ENCODE data around the gene PIP5KL1. TPM values are rescaled to one million over a fixed set of nuclear protein-coding genes. Genes with fewer than 3 reads are reported as not detected.

PIP5KL1 gene
- total RNA-seq, 2 donors from 2014 or later: 0.20 TPM; not detected in 1

- TF ChIP-seq, protein P1, sequence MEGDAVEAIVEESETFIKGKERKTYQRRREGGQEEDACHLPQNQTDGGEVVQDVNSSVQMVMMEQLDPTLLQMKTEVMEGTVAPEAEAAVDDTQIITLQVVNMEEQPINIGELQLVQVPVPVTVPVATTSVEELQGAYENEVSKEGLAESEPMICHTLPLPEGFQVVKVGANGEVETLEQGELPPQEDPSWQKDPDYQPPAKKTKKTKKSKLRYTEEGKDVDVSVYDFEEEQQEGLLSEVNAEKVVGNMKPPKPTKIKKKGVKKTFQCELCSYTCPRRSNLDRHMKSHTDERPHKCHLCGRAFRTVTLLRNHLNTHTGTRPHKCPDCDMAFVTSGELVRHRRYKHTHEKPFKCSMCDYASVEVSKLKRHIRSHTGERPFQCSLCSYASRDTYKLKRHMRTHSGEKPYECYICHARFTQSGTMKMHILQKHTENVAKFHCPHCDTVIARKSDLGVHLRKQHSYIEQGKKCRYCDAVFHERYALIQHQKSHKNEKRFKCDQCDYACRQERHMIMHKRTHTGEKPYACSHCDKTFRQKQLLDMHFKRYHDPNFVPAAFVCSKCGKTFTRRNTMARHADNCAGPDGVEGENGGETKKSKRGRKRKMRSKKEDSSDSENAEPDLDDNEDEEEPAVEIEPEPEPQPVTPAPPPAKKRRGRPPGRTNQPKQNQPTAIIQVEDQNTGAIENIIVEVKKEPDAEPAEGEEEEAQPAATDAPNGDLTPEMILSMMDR (IDR thresholded peaks at IDR 0.05): no peak
- no peaks in the 10 kb centered on the region for H3K27me3 ChIP-seq
- H3K9me3 ChIP-seq: peaks cover 0 to 10% of the 10 kb centered on the region in 2 donors
- peaks cover 62% of the 10 kb centered on the region for H3K36me3 ChIP-seq
- DNase-seq (ENCODE audit: low spot score): no peak
- H3K4me3 ChIP-seq: no peak overlapping the region
- H3K27ac ChIP-seq: no peak overlapping the region
- peaks cover 0 to 17% of the 10 kb centered on the region in 2 donors for H3K4me1 ChIP-seq
These were observed 37.7 kb downstream of the PIP5KL1 start for GRCh38 chr9:127892831-127893230.

DNA sequence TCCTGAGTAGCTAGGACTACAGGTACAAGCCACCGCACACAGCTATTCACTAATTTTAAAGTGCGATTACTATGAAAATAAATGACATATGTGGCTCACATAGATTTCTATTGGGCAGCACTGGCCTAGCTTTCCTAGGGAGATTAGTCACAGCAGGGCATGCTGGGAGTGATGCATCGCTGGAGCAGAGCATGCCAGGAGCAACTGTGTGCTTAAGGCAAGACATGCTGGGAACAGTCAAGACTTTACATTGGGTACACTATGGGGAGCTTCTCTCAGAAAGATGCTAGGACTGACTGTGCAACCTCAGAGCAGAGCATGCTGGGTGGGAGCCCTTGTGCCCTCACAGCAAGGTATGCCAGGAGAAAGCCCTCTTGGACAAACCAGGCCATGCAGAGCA, 40.5 kb downstream of the PIP5KL1 start:
- no peak for DNase-seq (ENCODE audit: low spot score)
- TF ChIP-seq, protein P1 (IDR thresholded peaks at IDR 0.05): no peak
- Histone ChIP-seq H3K9me3 (peaks cover 0 to 10% of the 10 kb centered on the region in 2 donors), H3K27ac (no peak overlapping the region), H3K36me3 (peaks cover 73% of the 10 kb centered on the region), H3K4me1 (peaks cover 0 to 10% of the 10 kb centered on the region in 2 donors), H3K27me3 (no peaks in the 10 kb centered on the region), H3K4me3 (no peak overlapping the region)

DNA sequence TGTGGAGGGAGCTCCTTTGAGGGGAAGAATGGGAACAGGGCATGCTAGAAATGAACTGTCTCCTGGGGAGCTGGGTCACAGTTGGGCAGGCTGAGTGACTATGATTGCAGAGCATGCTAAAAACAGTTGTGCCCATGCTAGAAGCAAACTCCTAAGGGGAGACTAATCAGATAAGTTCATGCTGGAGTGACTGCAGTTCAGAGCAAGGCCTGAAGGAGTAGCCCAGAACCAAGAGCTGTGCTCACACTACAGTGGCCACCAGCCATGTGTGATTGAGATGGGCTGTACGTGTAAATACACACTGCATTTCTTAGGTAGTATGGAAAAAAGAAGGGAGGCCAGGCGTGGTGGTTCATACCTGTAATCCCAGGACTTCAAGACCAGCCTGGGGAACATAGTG, 42.8 kb downstream of the PIP5KL1 start:
- Histone ChIP-seq H3K27me3 (no peaks in the 10 kb centered on the region), H3K9me3 (peaks cover 0 to 1% of the 10 kb centered on the region in 2 donors), H3K4me1 (peaks cover 0 to 21% of the 10 kb centered on the region in 2 donors), H3K36me3 (peaks cover 53% of the 10 kb centered on the region), H3K27ac (no peak overlapping the region), H3K4me3 (no peak overlapping the region)
- TF ChIP-seq, protein P1 (IDR thresholded peaks at IDR 0.05): no peak
- no peak for DNase-seq (ENCODE audit: low spot score)

- no peak for DNase-seq (ENCODE audit: low spot score)
- H3K4me1 ChIP-seq: peaks cover 0 to 21% of the 10 kb centered on the region in 2 donors
- no peaks in the 10 kb centered on the region for H3K9me3 ChIP-seq
- H3K36me3 ChIP-seq: peaks cover 45% of the 10 kb centered on the region
- TF ChIP-seq, protein P1 (IDR thresholded peaks at IDR 0.05): no peak
- no peaks in the 10 kb centered on the region for H3K27me3 ChIP-seq
- H3K27ac ChIP-seq: no peak overlapping the region
- no peak overlapping the region for H3K4me3 ChIP-seq
These were observed 44.1 kb downstream of the PIP5KL1 start for GRCh38 chr9:127886401-127886972.

- Histone ChIP-seq H3K36me3 (peaks cover 40% of the 10 kb centered on the region), H3K27ac (peak overlapping the region in 1 of 2 donors; percentile 10), H3K9me3 (no peaks in the 10 kb centered on the region), H3K4me3 (no peak overlapping the region), H3K27me3 (no peaks in the 10 kb centered on the region), H3K4me1 (peaks cover 0 to 21% of the 10 kb centered on the region in 2 donors)
- TF ChIP-seq, protein P1 (IDR thresholded peaks at IDR 0.05): no peak
- DNase-seq (ENCODE audit: low spot score): no peak
These were observed 44.9 kb downstream of the PIP5KL1 start for GRCh38 chr9:127885508-127886281.
